ENCODE data around the gene SUSD4. TPM values are rescaled to one million over a fixed set of nuclear protein-coding genes. Genes with fewer than 3 reads are reported as not detected.
A peak's percentile ranks its signal among the peaks of the same experiment; 100 is the strongest.
"Not testable (repeated sequence)": the region's sequence is repeated elsewhere in the genome, so short reads cannot be mapped to it uniquely, and the experiment has no call there.

The SUSD4 gene
- total RNA-seq, 1 donor from 2014 or later = 7.0 TPM

GRCh38 chr1:223405507-223405906 lies 41.5 kb upstream of the SUSD4 start:
- Mint-ChIP-seq H3K27ac (no peak overlapping the region), H3K4me1 (ENCODE audit: unreplicated experiment) (peaks cover 4% of the 10 kb centered on the region), H3K27me3 (no peaks in the 10 kb centered on the region), H3K36me3 (no peaks in the 10 kb centered on the region), H3K4me3 (no peak overlapping the region), H3K9me3 (peaks cover 23% of the 10 kb centered on the region)
- TF ChIP-seq CTCF (conservative IDR thresholded peaks at IDR 0.05) = no peak
- DNase-seq (ENCODE audit: extremely low spot score, unreplicated experiment) = no peak

GRCh38 chr1:223403184-223403815 lies 39.3 kb upstream of the SUSD4 start:
- H3K9me3 Mint-ChIP-seq = peaks cover 23% of the 10 kb centered on the region
- H3K27ac Mint-ChIP-seq = no peak overlapping the region
- TF ChIP-seq CTCF (conservative IDR thresholded peaks at IDR 0.05) = no peak
- H3K27me3 Mint-ChIP-seq = no peaks in the 10 kb centered on the region
- no peak overlapping the region for H3K4me3 Mint-ChIP-seq
- peaks cover 4% of the 10 kb centered on the region for H3K4me1 Mint-ChIP-seq (ENCODE audit: unreplicated experiment)
- H3K36me3 Mint-ChIP-seq = no peaks in the 10 kb centered on the region
- DNase-seq (ENCODE audit: extremely low spot score, unreplicated experiment) = no peak

- no peaks in the 10 kb centered on the region for H3K27me3 Mint-ChIP-seq
- H3K27ac Mint-ChIP-seq = no peak overlapping the region
- no peak for DNase-seq (ENCODE audit: extremely low spot score, unreplicated experiment)
- TF ChIP-seq CTCF (conservative IDR thresholded peaks at IDR 0.05) = no peak
- peaks cover 4% of the 10 kb centered on the region for H3K4me1 Mint-ChIP-seq (ENCODE audit: unreplicated experiment)
- peaks cover 23% of the 10 kb centered on the region for H3K9me3 Mint-ChIP-seq
- no peak overlapping the region for H3K4me3 Mint-ChIP-seq
- H3K36me3 Mint-ChIP-seq = no peaks in the 10 kb centered on the region
Measured at GRCh38 chr1:223402790-223403142, 38.8 kb upstream of the SUSD4 start.

- H3K36me3 Mint-ChIP-seq = no peaks in the 10 kb centered on the region
- H3K27ac Mint-ChIP-seq = no peak overlapping the region
- no peak for DNase-seq (ENCODE audit: extremely low spot score, unreplicated experiment)
- H3K9me3 Mint-ChIP-seq = peaks cover 23% of the 10 kb centered on the region
- H3K27me3 Mint-ChIP-seq = no peaks in the 10 kb centered on the region
- TF ChIP-seq CTCF (conservative IDR thresholded peaks at IDR 0.05) = no peak
- peaks cover 4% of the 10 kb centered on the region for H3K4me1 Mint-ChIP-seq (ENCODE audit: unreplicated experiment)
- H3K4me3 Mint-ChIP-seq = peak overlapping the region; percentile 7
Measured at GRCh38 chr1:223401873-223402789, 38.2 kb upstream of the SUSD4 start.

DNA sequence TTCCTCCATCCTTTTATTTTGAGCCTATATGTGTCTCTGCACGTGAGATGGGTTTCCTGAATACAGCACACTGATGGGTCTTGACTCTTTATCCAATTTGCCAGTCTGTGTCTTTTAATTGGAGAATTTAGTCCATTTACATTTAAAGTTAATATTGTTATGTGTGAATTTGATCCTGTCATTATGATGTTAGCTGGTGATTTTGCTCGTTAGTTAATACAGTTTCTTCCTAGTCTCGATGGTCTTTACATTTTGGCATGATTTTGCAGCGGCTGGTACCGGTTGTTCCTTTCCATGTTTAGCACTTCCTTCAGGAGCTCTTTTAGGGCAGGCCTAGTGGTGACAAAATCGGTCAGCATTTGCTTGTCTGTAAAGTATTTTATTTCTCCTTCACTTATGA lies 35.4 kb upstream of the SUSD4 start:
- not testable (repeated sequence) for H3K4me3 Mint-ChIP-seq; H3K27me3 Mint-ChIP-seq; H3K27ac Mint-ChIP-seq; DNase-seq (ENCODE audit: extremely low spot score, unreplicated experiment); H3K36me3 Mint-ChIP-seq; H3K4me1 Mint-ChIP-seq (ENCODE audit: unreplicated experiment)
- peaks cover 14% of the 10 kb centered on the region for H3K9me3 Mint-ChIP-seq

DNA sequence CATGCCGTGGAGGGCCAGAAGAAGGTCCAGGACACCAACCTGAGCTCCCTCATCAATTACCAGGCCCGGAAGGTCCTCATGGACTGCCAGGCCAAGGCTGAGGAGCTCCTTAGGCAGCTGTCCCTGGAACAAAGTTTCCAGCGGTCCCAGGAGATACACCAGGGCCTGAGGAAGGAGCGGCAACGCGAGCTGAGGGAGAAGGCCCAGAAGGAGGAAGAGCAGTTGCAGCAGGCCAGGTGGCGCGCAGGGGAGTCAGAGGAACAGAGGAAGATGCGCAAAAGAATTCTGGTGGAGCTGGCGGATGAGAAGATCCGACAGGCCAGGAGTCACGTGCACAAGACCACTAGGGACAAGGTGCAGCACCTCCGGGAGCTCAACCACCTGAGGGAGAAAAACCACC lies 30.7 kb upstream of the SUSD4 start:
- H3K27me3 Mint-ChIP-seq = peaks cover 9% of the 10 kb centered on the region
- H3K9me3 Mint-ChIP-seq = no peaks in the 10 kb centered on the region
- H3K27ac Mint-ChIP-seq = no peak overlapping the region
- no peaks in the 10 kb centered on the region for H3K4me1 Mint-ChIP-seq (ENCODE audit: unreplicated experiment)
- H3K36me3 Mint-ChIP-seq = no peaks in the 10 kb centered on the region
- TF ChIP-seq CTCF (conservative IDR thresholded peaks at IDR 0.05) = no peak
- DNase-seq (ENCODE audit: extremely low spot score, unreplicated experiment) = no peak
- H3K4me3 Mint-ChIP-seq = no peak overlapping the region

All from type B pancreatic cell (in vitro differentiated cells).